NCI-H226 (cell line): ENCODE data around the gene SLC39A11.
A peak's percentile ranks its signal among the peaks of the same experiment; 100 is the strongest.
"Not testable (repeated sequence)": the region's sequence is repeated elsewhere in the genome, so short reads cannot be mapped to it uniquely, and the experiment has no call there.

ENCODE experiments used
- DNase-seq: peaks from one replicate; pipeline ENCODE4 v3.0.0-alpha.2; 2015

The SLC39A11 gene

GRCh38 chr17:73105431-73105830, 12.9 kb upstream of the SLC39A11 start:
- no peak for DNase-seq

- no peak for DNase-seq
These were observed 12.0 kb upstream of the SLC39A11 start for GRCh38 chr17:73104450-73104849.

- no peak for DNase-seq
These were observed 11.3 kb upstream of the SLC39A11 start for GRCh38 chr17:73103641-73104335.

GRCh38 chr17:73101031-73101430, 8.5 kb upstream of the SLC39A11 start:
- no peak for DNase-seq

- DNase-seq = no peak
These were observed 7.9 kb upstream of the SLC39A11 start for GRCh38 chr17:73100363-73100762.

- no peak for DNase-seq
These were observed 7.0 kb upstream of the SLC39A11 start for GRCh38 chr17:73099511-73099910.

- DNase-seq = no peak
These were observed 6.4 kb upstream of the SLC39A11 start for GRCh38 chr17:73098919-73099318.

GRCh38 chr17:73097973-73098765, 5.7 kb upstream of the SLC39A11 start:
- DNase-seq = not testable (repeated sequence)

- DNase-seq = no peak
These were observed 4.4 kb upstream of the SLC39A11 start for GRCh38 chr17:73096866-73097265.

GRCh38 chr17:73096211-73096610, 3.7 kb upstream of the SLC39A11 start:
- no peak for DNase-seq

- DNase-seq = no peak
These were observed 798 bp upstream of the SLC39A11 start for GRCh38 chr17:73093286-73093685.

- peak; percentile 41 for DNase-seq
These were observed 542 bp downstream of the SLC39A11 start for GRCh38 chr17:73091770-73092522.

GRCh38 chr17:73091410-73091769, 1.1 kb downstream of the SLC39A11 start:
- DNase-seq = no peak

GRCh38 chr17:73090396-73091202, 1.9 kb downstream of the SLC39A11 start:
- DNase-seq = no peak

GRCh38 chr17:73089322-73090317, 2.9 kb downstream of the SLC39A11 start:
- no peak for DNase-seq

- DNase-seq = no peak
These were observed 3.9 kb downstream of the SLC39A11 start for GRCh38 chr17:73088561-73088960.

GRCh38 chr17:73083432-73083831, 9.1 kb downstream of the SLC39A11 start:
- no peak for DNase-seq

- DNase-seq = no peak
These were observed 17.9 kb downstream of the SLC39A11 start for GRCh38 chr17:73074566-73074965.

- DNase-seq = no peak
These were observed 20.1 kb downstream of the SLC39A11 start for GRCh38 chr17:73072219-73072962.

GRCh38 chr17:73071066-73071999, 21.2 kb downstream of the SLC39A11 start:
- no peak for DNase-seq
